ENCODE data around the gene MCC.

- TF ChIP-seq CTCF (IDR thresholded peaks at IDR 0.05) (no peak), EZH2 (IDR thresholded peaks at IDR 0.05; ENCODE audit: borderline replicate concordance, insufficient read depth, low read depth, low read length, poor library complexity, severe bottlenecking) (no peak)
Measured at GRCh38 chr5:113147101-113147508, 341.1 kb downstream of the MCC start.

Measured in B cell (primary cell).